Omental fat pad (tissue), 4 donors: ENCODE measurements around the gene ZNF618. TPM values are rescaled to one million over a fixed set of nuclear protein-coding genes. Genes with fewer than 3 reads are reported as not detected.

Experiments
- ATAC-seq: fragments of 150-250 bp; one replicate; pipeline ENCODE4 v1.9.1; 2016; ENCODE audit warnings: mild to moderate bottlenecking, moderate library complexity; ENCODE audit not compliant: low FRiP score
- DNase-seq: peaks from one replicate; pipeline ENCODE4 v3.0.0-alpha.2; 2019; ENCODE audit warnings: low spot score
- CTCF ChIP-seq, 3 donors: fragments of 450-650 bp; IDR thresholded peaks; one replicate each; pipeline ENCODE4 v1.5.1; 2016 to 2017; ENCODE audit warnings: antibody characterized with exemption in 3 of 3, mild to moderate bottlenecking in 3 of 3, moderate library complexity in 2 of 3
- total RNA-seq, 4 donors: library from RNA; depleted of rRNA; stranded (reverse); fragments of >200 nt; gene quantifications; one replicate each; pipeline ENCODE4 v1.1.0, GENCODE V29; 2016

The ZNF618 gene
- total RNA-seq, 4 donors from 2014 or later = 2.2 to 8.8 (median 5.9) TPM

- no peak for TF ChIP-seq CTCF (IDR thresholded peaks at IDR 0.05)
- ATAC-seq = no peak
- DNase-seq = no peak
These were observed 136.0 kb downstream of the ZNF618 start for GRCh38 chr9:114012126-114012525.

DNA sequence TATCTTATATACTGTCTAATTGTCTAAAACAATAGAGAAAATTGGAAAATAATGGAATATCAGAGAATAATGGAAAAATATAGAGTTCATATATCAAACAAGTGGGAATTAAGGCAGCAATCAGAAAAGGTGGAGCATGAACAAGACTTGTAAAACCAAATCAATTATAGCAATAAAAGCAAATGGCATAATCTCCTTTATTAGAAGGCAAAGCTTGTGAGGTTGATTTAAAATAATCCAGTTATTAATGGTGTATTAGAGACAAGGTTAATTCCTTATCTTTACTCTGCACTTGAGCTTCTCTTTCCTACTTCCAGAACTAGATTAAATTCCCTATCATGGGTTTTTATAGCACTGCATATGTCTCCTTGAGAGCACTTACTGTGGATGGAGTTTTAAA, 137.9 kb downstream of the ZNF618 start:
- no peak for TF ChIP-seq CTCF (IDR thresholded peaks at IDR 0.05)
- ATAC-seq (no peak), DNase-seq (no peak)

DNA sequence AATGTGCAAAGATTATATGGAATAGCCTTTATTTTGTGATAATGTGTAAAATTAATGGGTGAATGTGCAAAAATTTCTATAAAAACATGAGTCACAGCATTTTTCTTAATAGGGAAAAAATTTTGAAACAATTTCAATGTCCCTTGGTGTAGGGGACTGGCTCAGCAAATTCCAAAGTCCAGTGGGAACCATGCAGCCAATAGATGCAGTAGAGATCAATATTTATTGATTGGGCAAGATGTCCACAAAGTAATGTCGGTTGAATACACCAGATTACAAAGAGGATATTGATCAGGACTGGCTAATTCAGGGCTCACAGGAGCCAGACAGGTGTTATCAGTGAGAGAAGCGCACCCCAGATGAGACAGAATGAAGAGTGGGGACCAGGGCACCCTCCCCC, 139.5 kb downstream of the ZNF618 start:
- no peak for DNase-seq
- no peak for TF ChIP-seq CTCF (IDR thresholded peaks at IDR 0.05)
- ATAC-seq = no peak

GRCh38 chr9:114016101-114016500, 140.0 kb downstream of the ZNF618 start:
- ATAC-seq = no peak
- DNase-seq = no peak
- TF ChIP-seq CTCF (IDR thresholded peaks at IDR 0.05) = no peak

GRCh38 chr9:114016629-114017423, 140.7 kb downstream of the ZNF618 start:
- no peak for TF ChIP-seq CTCF (IDR thresholded peaks at IDR 0.05)
- no peak for ATAC-seq
- peak; percentile 14 for DNase-seq

- DNase-seq (peak; percentile 16), ATAC-seq (no peak)
- no peak for TF ChIP-seq CTCF (IDR thresholded peaks at IDR 0.05)
These were observed 141.9 kb downstream of the ZNF618 start for GRCh38 chr9:114017741-114018715.
